Cardiac septum (tissue), 1 donor: Measurements from ENCODE around the gene DCK. TPM values are rescaled to one million over a fixed set of nuclear protein-coding genes. Genes with fewer than 3 reads are reported as not detected.
"Not testable (repeated sequence)": the region's sequence is repeated elsewhere in the genome, so short reads cannot be mapped to it uniquely, and the experiment has no call there.

Experiments
- DNase-seq: peaks from one replicate; pipeline ENCODE4 v3.0.0-alpha.2; 2020; ENCODE audit warnings: low spot score
- intact Hi-C: fragments of 100-400 bp; cut with DNase I; formaldehyde crosslinking; loops from one replicate; pipeline ENCODE4 v1.14.0; 2022
- total RNA-seq: library from RNA; stranded (reverse); fragmentation: NEBNext Ultra II Directional; extraction: Animal tissue kit (Norgen Biotek cat#: 25700); gene quantifications from one replicate; pipeline ENCODE4 v1.2.1, GENCODE V29; 2021
- donor health status: DM: no; HTN: no; CAD: no.

DCK gene
- total RNA-seq, 1 donor from 2014 or later = 7.1 TPM

DNA sequence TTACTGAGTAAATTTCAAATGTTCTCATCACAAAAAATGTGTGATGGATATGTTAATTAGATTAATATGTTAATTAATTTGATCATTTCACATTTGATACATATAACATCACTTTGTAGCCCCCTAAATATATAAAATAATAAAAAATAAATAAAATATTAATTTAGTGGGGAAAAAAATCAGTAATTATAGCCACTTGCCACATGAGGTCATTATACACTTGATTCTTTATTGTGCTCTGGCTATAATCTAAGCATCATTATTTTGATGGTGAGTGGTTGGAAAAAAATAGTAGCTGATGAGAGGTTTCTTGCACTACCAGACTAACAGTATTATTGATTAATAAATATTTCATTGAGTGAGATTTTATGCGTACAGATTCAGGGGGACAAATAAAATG is 57.4 kb downstream of the DCK start:
- intact Hi-C loops = no loop called here
- DNase-seq = no peak

GRCh38 chr4:71052034-71052433 is 58.6 kb downstream of the DCK start:
- no peak for DNase-seq
- intact Hi-C loops = no loop called here

DNA sequence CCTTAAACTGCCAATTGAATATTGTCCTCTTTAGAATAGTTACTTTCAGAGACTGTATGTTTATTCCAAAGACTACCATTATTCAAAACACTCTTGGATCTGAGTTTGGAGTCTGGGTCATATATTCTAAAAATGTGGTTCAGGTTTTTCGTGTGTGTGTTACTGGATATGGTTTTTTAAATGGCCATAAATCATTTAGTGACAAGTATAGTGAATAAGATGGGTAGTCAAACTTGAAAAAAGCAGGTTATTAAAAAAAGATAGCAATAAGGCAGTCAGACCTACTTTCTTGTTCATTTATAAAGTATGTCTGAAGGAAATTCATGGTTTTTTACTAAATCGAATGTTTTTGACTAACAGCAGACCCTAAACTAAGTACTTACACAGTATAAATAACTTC is 59.3 kb downstream of the DCK start:
- intact Hi-C loops = no loop called here
- DNase-seq = no peak

DNA sequence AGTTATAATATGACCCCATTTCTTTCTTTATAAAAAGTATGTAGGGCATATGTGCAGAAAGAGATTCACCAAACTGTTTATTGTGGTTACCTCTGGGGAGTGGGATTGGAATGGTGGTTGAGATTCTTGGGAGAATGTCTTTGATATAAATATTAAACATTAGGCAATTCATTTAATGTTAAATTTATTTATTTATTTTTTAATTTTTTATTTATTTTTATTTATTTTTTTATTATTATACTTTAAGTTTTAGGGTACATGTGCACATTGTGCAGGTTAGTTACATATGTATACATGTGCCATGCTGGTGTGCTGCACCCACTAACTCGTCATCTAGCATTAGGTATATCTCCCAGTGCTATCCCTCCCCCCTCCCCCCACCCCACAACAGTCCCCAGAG is 60.2 kb downstream of the DCK start:
- intact Hi-C loops, DNase-seq: not testable (repeated sequence)

DNA sequence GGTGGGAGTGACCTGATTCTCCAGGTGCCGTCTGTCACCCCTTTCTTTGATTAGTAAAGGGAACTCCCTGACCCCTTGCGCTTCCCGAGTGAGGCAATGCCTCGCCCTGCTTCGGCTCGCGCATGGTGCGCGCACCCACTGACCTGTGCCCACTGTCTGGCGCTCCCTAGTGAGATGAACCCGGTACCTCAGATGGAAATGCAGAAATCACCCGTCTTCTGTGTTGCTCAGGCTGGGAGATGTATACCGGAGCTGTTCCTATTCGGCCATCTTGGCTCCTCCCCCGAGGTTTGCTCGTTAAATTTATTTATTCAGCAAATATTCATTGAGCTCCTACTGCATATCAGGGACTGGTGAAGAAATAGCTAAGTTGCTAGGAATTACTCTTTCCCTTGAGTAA is 66.1 kb downstream of the DCK start:
- intact Hi-C loops = not testable (repeated sequence)

DNA sequence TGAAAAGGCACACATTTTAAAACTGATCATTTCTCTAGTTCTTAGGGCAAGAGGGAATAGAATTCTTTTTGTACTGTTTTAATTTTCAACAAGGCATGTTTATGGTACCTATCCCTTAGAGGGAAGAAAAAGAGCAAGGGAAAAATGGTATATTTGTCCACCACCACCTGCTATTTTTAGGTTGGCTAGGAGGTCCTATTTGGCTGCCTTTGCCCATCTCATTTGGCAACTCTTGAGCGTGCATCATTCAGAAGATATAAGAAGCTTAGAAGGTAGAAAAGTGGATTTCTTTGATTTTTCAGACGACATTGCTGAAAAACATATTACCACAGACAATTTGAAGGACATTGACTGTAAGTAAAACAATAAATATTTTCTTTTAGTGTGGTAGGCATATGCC is 69.0 kb downstream of the DCK start:
- intact Hi-C loops = no loop called here
- DNase-seq = no peak

More for the DNA sequence above, 66.1 kb downstream of the DCK start:
- DNase-seq = not testable (repeated sequence)

DNA sequence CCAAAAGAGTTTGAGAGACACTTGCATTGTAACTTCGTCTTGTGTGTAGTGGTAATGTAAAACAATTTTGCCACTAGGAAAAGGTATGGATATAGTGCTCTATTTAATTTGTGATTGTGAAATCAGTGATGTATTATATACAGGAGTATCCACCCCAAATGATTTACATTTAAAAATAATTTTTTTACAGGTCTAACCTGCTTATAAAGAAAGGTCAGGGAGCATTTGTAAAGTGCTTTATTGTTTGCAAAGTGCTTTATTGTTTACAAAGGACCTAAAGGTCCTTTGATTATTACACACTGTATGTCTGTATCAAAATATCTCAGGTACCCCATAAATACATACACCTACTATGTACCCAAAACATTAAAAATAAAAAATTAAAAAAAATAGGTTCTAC is 70.3 kb downstream of the DCK start:
- DNase-seq = no peak
- intact Hi-C loops = no loop called here

DNA sequence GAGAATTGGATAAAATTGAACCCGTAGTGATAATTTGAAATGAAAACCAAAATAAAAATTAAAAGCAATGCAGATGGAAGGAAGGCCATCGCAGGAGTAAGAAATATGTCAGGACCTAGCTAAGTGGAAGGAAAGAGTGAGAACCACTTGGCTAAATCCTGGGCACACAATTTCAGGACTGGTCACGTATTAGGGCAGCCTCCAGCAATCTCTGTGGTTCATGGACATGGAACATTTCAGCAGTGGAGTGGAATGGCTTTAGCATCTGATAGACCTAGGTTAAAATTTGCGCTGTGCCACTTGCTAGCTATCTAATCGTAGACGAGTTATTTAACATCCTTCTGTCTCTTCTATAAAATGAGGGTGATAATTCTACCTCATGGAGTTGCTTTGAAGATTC is 71.1 kb downstream of the DCK start:
- intact Hi-C loops = no loop called here
- no peak for DNase-seq

- no peak for DNase-seq
- intact Hi-C loops = no loop called here
Measured at GRCh38 chr4:71065991-71066510, 72.6 kb downstream of the DCK start.

DNA sequence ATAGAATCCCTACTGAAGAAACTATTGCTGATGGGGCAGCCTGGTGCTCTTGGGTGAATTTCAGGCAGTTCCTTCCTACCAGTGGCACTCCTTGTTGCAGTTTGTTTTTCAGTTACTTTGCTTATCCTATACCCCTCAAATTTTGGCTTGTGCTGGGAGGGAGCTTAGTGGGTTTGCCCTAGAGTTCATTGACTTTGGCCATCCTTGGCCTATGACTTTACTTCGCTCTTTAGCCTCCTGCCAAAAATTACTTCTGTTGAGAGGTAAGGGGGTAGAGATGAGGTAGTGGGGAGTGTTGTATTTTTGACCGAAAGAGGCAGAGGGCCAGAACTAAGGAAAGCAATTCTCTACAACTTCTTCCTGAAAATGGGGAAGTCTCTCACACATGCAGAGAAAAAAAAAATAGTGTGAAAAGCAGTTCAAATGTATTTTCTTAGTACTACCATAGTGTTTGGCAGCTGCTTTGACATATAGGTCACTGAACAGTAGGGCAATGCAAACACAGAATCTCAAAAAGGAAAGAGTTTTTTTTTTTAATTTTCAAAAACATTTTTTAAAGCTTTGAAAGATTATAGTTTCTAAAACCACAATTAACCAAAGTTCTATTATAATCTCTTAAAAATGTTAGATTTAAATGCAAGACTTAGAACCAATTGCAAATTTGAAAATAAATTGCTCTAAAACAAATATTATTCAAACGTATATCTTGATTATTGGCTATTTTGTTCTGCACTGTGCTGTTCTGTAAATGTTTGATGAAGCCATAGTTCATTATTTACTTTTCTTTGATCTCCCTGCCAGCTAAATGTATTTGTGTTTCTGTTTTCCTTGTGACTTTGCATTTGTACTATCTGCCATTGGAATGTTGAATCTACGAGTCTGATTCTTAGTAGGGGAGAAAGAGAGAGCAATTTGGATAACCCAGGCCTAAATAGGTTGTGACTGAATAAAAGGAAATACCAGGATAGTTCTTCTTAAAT is 73.6 kb downstream of the DCK start:
- DNase-seq = no peak
- intact Hi-C loops = no loop called here

- DNase-seq = no peak
- intact Hi-C loops = no loop called here
Measured at GRCh38 chr4:71069063-71069462, 75.6 kb downstream of the DCK start.

DNA sequence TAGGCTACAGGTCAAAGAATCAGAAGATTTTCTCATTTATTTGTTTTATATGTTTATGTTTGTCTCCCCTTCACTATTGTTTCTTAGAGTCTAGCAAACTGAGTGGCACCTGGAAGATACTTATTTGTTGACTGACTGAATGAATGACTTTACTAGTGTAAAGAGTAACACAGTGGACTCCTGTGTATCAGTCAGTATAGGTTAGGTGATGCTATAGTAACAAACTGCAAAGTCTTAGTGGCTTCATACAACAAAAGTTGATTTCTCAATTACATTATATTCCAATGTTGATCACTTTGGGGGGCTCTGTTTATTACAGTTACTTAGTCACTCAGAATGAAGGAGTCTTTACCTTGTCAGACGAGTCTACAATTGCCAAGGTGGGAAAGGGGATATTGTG is 76.6 kb downstream of the DCK start:
- intact Hi-C loops = loop anchor here (10.0 kb wide), 1 partner anchor 185 kb away; no protein-coding TSS in a partner anchor

DNA sequence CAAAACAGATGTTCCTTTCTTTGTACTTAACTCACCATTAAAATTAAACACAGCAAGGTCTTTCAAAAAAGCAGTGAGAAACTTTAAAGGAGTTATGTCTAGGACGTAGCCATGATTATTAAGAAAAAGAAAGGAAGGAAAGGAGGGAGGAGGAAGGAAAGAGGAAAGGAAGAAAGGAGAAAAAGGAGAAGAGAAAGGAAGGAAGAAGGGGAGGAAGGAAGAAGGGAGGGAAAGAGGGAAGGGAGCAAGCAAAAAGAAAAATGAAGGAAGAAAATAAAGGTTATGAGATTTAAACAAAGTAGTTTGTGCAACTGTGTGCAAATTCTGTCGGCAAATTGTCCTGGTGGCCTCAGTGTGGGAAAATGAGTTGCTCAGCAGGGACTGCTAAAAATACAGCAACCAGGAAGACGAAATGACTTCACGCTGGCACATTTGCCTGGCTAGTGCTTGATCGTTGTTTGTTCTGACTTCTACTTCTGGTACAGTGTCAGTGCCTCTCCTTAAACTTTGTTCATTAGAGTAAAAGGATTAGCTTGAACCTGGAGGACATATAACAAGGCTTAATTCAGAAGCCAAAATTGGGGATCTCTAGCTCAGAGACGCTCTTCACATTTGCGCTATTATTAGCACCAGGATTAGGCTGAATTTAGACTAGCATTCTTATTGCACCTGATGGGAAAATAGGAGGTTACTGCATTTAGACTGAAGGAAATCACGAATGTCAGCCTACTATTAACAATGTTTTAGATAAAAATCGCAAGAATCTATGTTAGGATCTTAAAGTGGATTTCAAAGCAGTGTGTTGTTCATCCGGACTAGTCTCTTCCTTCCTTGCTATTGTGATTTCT is 81.2 kb downstream of the DCK start:
- no peak for DNase-seq
- intact Hi-C loops = loop anchor here (2.0 to 10.0 kb wide), 2 partner anchors 20 to 180 kb away; no protein-coding TSS in a partner anchor

More for the DNA sequence above, 76.6 kb downstream of the DCK start:
- DNase-seq = no peak

Other genes with a start within 250 kb of the DCK start
- 83.5 TPM for gene GRSF1, start 153.8 kb upstream of the DCK start, total RNA-seq
- 23.0 TPM for gene MOB1B, start 91.3 kb upstream of the DCK start, total RNA-seq